OCI-LY7 (cell line): ENCODE results near the gene ROCK2. TPM values are rescaled to one million over a fixed set of nuclear protein-coding genes. Genes with fewer than 3 reads are reported as not detected.

Source experiments
- BruUV-seq: library from RNA; stranded (reverse); fragments of 400-500 nt; replicated peaks from 2 replicates; lab custom pipeline; 2021; lab: Mats Ljungman, UMichigan
- CTCF ChIA-PET: fragments of 300-600 bp; sonication (Branson Sonifier 250); formaldehyde crosslinking; loops from one replicate; lab custom pipeline; 2022; ENCODE audit warnings: antibody characterized with exemption; ENCODE audit not compliant: unreplicated experiment; lab: Charles Lee
- POLR2A ChIA-PET: fragments of 300-600 bp; sonication (Branson Sonifier 250); formaldehyde crosslinking; loops from one replicate; lab custom pipeline; 2022; ENCODE audit warnings: antibody characterized with exemption; lab: Charles Lee
- DNase-seq: peaks from one replicate; pipeline ENCODE4 v3.0.0-alpha.2; 2015; ENCODE audit warnings: low spot score
- H2AFZ ChIP-seq: fragments of 200-600 bp; sonication (generic), shearing (Covaris generic); 2 replicates; pipeline ENCODE4 v1.6.1; 2014; ENCODE audit warnings: mild to moderate bottlenecking, antibody characterized with exemption, low read length, moderate library complexity
- H3K27ac ChIP-seq: fragments of 200-600 bp; sonication (generic); 2 replicates; pipeline ENCODE4 v1.5.1; 2014; ENCODE audit warnings: mixed run types, low read depth, mild to moderate bottlenecking, moderate library complexity, low read length, inconsistent platforms; ENCODE audit not compliant: poor library complexity, severe bottlenecking
- H3K36me3 ChIP-seq: fragments of 200-600 bp; sonication (generic); 2 replicates; pipeline ENCODE4 v1.6.1; 2014; ENCODE audit warnings: mild to moderate bottlenecking, antibody characterized with exemption, low read length, moderate library complexity, mixed read lengths; ENCODE audit not compliant: insufficient read depth
- H3K4me1 ChIP-seq: fragments of 200-600 bp; sonication (generic); 2 replicates; pipeline ENCODE4 v1.5.1; 2014; ENCODE audit warnings: mild to moderate bottlenecking, low read length; ENCODE audit not compliant: insufficient read depth, poor library complexity, severe bottlenecking
- H3K4me2 ChIP-seq: fragments of 200-600 bp; sonication (generic); 2 replicates; pipeline ENCODE4 v1.6.1; 2014; ENCODE audit warnings: mild to moderate bottlenecking, low read length
- H3K4me3 ChIP-seq: fragments of 200-600 bp; sonication (generic); 2 replicates; pipeline ENCODE4 v1.5.1; 2014; ENCODE audit warnings: mild to moderate bottlenecking, low read depth, low read length; ENCODE audit not compliant: poor library complexity, severe bottlenecking
- H3K79me2 ChIP-seq: fragments of 200-600 bp; sonication (generic); 2 replicates; pipeline ENCODE4 v1.6.1; 2016; ENCODE audit warnings: low read depth, mild to moderate bottlenecking, low read length, moderate library complexity, mixed read lengths; ENCODE audit not compliant: insufficient read depth
- H3K9me2 ChIP-seq: fragments of 200-600 bp; sonication (generic); 2 replicates; pipeline ENCODE4 v1.6.1; 2016; ENCODE audit warnings: mild to moderate bottlenecking, low read length, mixed read lengths; ENCODE audit not compliant: insufficient read depth
- H3K9me3 ChIP-seq: fragments of 200-600 bp; sonication (generic); 2 replicates; pipeline ENCODE4 v1.6.1; 2014; ENCODE audit warnings: mild to moderate bottlenecking, mixed run types, low read length, mixed read lengths
- H4K20me1 ChIP-seq: fragments of 200-600 bp; sonication (generic); 2 replicates; pipeline ENCODE4 v1.6.1; 2014; ENCODE audit warnings: mild to moderate bottlenecking, antibody characterized with exemption, low read length, moderate library complexity, mixed read lengths; ENCODE audit not compliant: insufficient read depth
- EZH2phosphoT487 ChIP-seq: fragments of 200-600 bp; sonication (generic); IDR thresholded peaks from 2 replicates; pipeline ENCODE4 v1.6.1; 2018; ENCODE audit warnings: low read depth, borderline replicate concordance, mild to moderate bottlenecking, mixed run types, antibody characterized with exemption, low read length, moderate library complexity, mixed read lengths
- intact Hi-C: fragments of 100-400 bp; cut with micrococcal nuclease; formaldehyde crosslinking; loops from one replicate; pipeline ENCODE4 v1.10.0; 2022; ENCODE audit not compliant: unreplicated experiment
- total RNA-seq, 2 experiments: library from RNA; depleted of rRNA in 1 of 2; stranded (reverse); fragments of >200 nt in 1 of 2; shearing (Covaris generic) in 1 of 2; gene quantifications; 2 replicates each; pipeline ENCODE4 v1.2.3, GENCODE V29; 2014 to 2022
- TF ChIP-seq, protein P1 (sequence below): fragments of 200-600 bp; sonication (generic); conservative IDR thresholded peaks from 2 replicates; pipeline ENCODE4 v1.5.1; 2014; ENCODE audit warnings: mild to moderate bottlenecking, antibody characterized with exemption, low read length, moderate library complexity, mixed read lengths

Gene ROCK2
- total RNA-seq, 2 experiments from 2014 or later = 12.4 to 21.0 TPM

DNA sequence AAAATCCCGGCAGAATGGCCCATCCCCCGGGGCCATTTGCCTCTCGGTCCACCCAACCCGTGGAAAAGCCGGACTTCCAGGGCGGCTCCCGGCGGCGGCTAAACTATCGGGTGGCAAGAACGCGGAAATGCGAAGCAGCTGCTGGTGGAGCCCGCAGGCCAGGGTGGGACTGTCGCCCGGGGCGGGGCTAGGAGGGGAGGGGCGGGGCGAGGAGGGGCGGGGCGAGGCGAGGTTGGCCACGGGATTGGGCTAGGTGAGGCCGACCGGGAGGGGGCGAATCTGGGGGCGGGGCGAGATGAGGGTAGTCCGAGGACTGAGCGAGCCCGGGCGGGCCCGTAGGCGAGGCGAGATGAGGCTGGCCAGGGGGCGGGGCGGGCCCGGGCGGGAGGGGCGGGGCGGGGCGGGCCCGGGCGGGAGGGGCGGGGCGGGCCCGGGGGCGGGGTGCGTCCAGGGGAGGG, 189.5 kb downstream of the ROCK2 start:
- intact Hi-C loops = loop anchor here (2.0 kb wide), 1 partner anchor 190 kb away; the partner anchor contains the start of gene ROCK2
- Histone ChIP-seq H3K79me2 (no peaks in the 10 kb centered on the region), H3K27ac (peak overlapping the region; percentile 35), H3K9me3 (no peaks in the 10 kb centered on the region), H4K20me1 (no peaks in the 10 kb centered on the region; the same call in 1 of the 2 replicates), H2AFZ (peak overlapping the region; percentile 85; the same call in 1 of the 2 replicates), H3K4me3 (peak overlapping the region; percentile 80), H3K36me3 (no peaks in the 10 kb centered on the region), H3K4me1 (peaks cover 14% of the 10 kb centered on the region), H3K4me2 (peak overlapping the region; percentile 97), H3K9me2 (no peaks in the 10 kb centered on the region)
- DNase-seq = peak; percentile 96
- ChIA-PET CTCF (interaction anchor here (0.6 kb wide), 1 partner anchor 22 kb away, joined by 3 read pairs; no protein-coding TSS in a partner anchor), POLR2A (interaction anchor here (0.6 to 1.2 kb wide), 4 partner anchors 62 to 1114 kb away, joined by 3 to 6 read pairs (median 4); no protein-coding TSS in a partner anchor)
- no peak for TF ChIP-seq EZH2phosphoT487
- TF ChIP-seq, protein P1, sequence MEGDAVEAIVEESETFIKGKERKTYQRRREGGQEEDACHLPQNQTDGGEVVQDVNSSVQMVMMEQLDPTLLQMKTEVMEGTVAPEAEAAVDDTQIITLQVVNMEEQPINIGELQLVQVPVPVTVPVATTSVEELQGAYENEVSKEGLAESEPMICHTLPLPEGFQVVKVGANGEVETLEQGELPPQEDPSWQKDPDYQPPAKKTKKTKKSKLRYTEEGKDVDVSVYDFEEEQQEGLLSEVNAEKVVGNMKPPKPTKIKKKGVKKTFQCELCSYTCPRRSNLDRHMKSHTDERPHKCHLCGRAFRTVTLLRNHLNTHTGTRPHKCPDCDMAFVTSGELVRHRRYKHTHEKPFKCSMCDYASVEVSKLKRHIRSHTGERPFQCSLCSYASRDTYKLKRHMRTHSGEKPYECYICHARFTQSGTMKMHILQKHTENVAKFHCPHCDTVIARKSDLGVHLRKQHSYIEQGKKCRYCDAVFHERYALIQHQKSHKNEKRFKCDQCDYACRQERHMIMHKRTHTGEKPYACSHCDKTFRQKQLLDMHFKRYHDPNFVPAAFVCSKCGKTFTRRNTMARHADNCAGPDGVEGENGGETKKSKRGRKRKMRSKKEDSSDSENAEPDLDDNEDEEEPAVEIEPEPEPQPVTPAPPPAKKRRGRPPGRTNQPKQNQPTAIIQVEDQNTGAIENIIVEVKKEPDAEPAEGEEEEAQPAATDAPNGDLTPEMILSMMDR = no peak
- no TSS peak for BruUV-seq

- ChIA-PET CTCF (no interaction called here), POLR2A (interaction anchor here (0.6 to 1.2 kb wide), 5 partner anchors 63 to 1114 kb away, joined by 3 to 6 read pairs (median 3); no protein-coding TSS in a partner anchor)
- Histone ChIP-seq H3K27ac (peak overlapping the region; percentile 35), H2AFZ (peak overlapping the region; percentile 85; the same call in 1 of the 2 replicates), H3K9me2 (no peaks in the 10 kb centered on the region), H3K4me3 (peak overlapping the region; percentile 70), H3K79me2 (no peaks in the 10 kb centered on the region), H4K20me1 (no peaks in the 10 kb centered on the region; the same call in 1 of the 2 replicates), H3K9me3 (no peaks in the 10 kb centered on the region), H3K4me1 (peaks cover 14% of the 10 kb centered on the region), H3K4me2 (peak overlapping the region; percentile 97), H3K36me3 (no peaks in the 10 kb centered on the region)
- TF ChIP-seq, protein P1 = no peak
- no peak for TF ChIP-seq EZH2phosphoT487
- BruUV-seq = TSS peak; percentile 99
- no peak for DNase-seq
- intact Hi-C loops = loop anchor here (2.0 kb wide), 1 partner anchor 191 kb away; the partner anchor contains the start of gene ROCK2
These were observed 190.2 kb downstream of the ROCK2 start for GRCh38 chr2:11154016-11154922.
